Astrocyte of the cerebellum (primary cell): ENCODE results near the gene ZNF425.
A peak's percentile ranks its signal among the peaks of the same experiment; 100 is the strongest.

ENCODE experiments used
- DNase-seq: peaks from one replicate; pipeline ENCODE4 v3.0.0-alpha.2; 2011; ENCODE audit warnings: low read depth
- H3K4me3 ChIP-seq: 2 replicates; pipeline ENCODE4 v1.5.1; 2011; ENCODE audit warnings: mild to moderate bottlenecking, low read depth, low read length, moderate library complexity
- CTCF ChIP-seq: IDR thresholded peaks from 2 replicates; pipeline ENCODE4 v1.5.1; 2012; ENCODE audit warnings: low read length, low read depth, moderate library complexity, mild to moderate bottlenecking; ENCODE audit errors: missing control alignments
- in situ Hi-C: cut with HindIII; loops from 2 replicates; pipeline ENCODE4 v1.10.0; 2017; ENCODE audit warnings: low sequenced_read_pairs

The ZNF425 gene

GRCh38 chr7:149125863-149126661 is at the start of gene ZNF425:
Gene ZNF425, minus strand, starts transcription at chr7:149126324. Its CDS starts 111 bp downstream, at chr7:149126213.
- DNase-seq = peak; percentile 78
- in situ Hi-C loops = no loop called here
- TF ChIP-seq CTCF = peak; percentile 96
- H3K4me3 ChIP-seq = peak within 1 kb of the TSS; percentile 98

- in situ Hi-C loops = no loop called here
- DNase-seq = no peak
- no peak overlapping the region for H3K4me3 ChIP-seq
- TF ChIP-seq CTCF = no peak
These were observed 49.0 kb upstream of the ZNF425 start for GRCh38 chr7:149175150-149175549.

GRCh38 chr7:149172534-149172920 is 46.4 kb upstream of the ZNF425 start:
- DNase-seq = no peak
- TF ChIP-seq CTCF = no peak
- in situ Hi-C loops = no loop called here
- H3K4me3 ChIP-seq = no peak overlapping the region

GRCh38 chr7:149171892-149172533 is 45.9 kb upstream of the ZNF425 start:
- H3K4me3 ChIP-seq = no peak overlapping the region
- in situ Hi-C loops = no loop called here
- TF ChIP-seq CTCF = no peak
- DNase-seq = no peak

GRCh38 chr7:149166630-149167352 is 40.7 kb upstream of the ZNF425 start:
- no peak overlapping the region for H3K4me3 ChIP-seq
- no peak for DNase-seq
- TF ChIP-seq CTCF = no peak
- in situ Hi-C loops = no loop called here

- H3K4me3 ChIP-seq = no peak overlapping the region
- DNase-seq = no peak
- TF ChIP-seq CTCF = no peak
- in situ Hi-C loops = no loop called here
These were observed 40.0 kb upstream of the ZNF425 start for GRCh38 chr7:149166142-149166541.
